DOHH2 (cell line): ENCODE results near the gene KERA.

Source experiments
- CTCF ChIP-seq: fragments of 200-600 bp; sonication (generic); IDR thresholded peaks from one replicate; pipeline ENCODE4 v1.5.1; 2014; ENCODE audit warnings: antibody characterized with exemption, mild to moderate bottlenecking, low read depth, low read length; ENCODE audit not compliant: poor library complexity, severe bottlenecking
- EZH2phosphoT487 ChIP-seq: fragments of 200-600 bp; sonication (generic); IDR thresholded peaks from 2 replicates; pipeline ENCODE4 v1.6.1; 2017; ENCODE audit warnings: borderline replicate concordance, mild to moderate bottlenecking, antibody characterized with exemption, low read length, moderate library complexity, mixed read lengths

- TF ChIP-seq CTCF (no peak), EZH2phosphoT487 (no peak)
Measured at GRCh38 chr12:91043408-91043807, 14.4 kb downstream of the KERA start.
